ENCODE measurements around the gene EIF4G3. TPM values are rescaled to one million over a fixed set of nuclear protein-coding genes. Genes with fewer than 3 reads are reported as not detected.

EIF4G3 gene
- total RNA-seq, 1 experiment from 2014 or later, result 72.0 TPM

DNA sequence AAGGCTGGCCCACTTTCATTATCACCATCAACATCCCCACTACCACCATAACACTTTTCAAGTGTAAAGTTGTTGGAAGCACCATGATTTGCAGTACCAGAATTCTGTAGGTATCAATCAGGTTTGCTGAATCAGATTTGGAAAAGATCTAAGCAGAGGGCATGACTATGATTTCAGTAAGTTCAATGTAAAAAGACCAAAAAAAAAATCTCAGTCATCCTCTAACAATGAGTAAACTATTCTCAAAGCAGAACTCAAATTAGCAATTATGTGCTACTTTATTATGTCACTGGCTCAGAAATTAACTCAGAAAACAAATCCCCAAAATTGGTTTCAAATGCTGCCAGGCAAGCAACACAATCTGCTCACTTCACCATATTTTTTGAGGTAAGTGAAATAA is 201.7 kb downstream of the EIF4G3 start:
- H2BK20ac ChIP-seq (ENCODE audit: low read depth, low read length, poor library complexity, severe bottlenecking), result no peak overlapping the region
- no peaks in the 10 kb centered on the region for H4K20me1 ChIP-seq (ENCODE audit: control insufficient read depth, insufficient read depth, insufficient read length)
- no peak overlapping the region for H3K14ac ChIP-seq (ENCODE audit: insufficient read depth, low read length)
- H2AFZ ChIP-seq (ENCODE audit: low read length), result no peak overlapping the region
- no peak overlapping the region for H2BK15ac ChIP-seq (ENCODE audit: low read depth, low read length)
- H3K79me2 ChIP-seq (ENCODE audit: insufficient read depth, low read length), result no peaks in the 10 kb centered on the region
- H4K8ac ChIP-seq (replicated peaks; ENCODE audit: insufficient read length, low read depth, low read length), result no peak overlapping the region
- no peak overlapping the region for H3K9ac ChIP-seq (ENCODE audit: extremely low read depth, insufficient read length, low read length)
- TF ChIP-seq, protein P1, sequence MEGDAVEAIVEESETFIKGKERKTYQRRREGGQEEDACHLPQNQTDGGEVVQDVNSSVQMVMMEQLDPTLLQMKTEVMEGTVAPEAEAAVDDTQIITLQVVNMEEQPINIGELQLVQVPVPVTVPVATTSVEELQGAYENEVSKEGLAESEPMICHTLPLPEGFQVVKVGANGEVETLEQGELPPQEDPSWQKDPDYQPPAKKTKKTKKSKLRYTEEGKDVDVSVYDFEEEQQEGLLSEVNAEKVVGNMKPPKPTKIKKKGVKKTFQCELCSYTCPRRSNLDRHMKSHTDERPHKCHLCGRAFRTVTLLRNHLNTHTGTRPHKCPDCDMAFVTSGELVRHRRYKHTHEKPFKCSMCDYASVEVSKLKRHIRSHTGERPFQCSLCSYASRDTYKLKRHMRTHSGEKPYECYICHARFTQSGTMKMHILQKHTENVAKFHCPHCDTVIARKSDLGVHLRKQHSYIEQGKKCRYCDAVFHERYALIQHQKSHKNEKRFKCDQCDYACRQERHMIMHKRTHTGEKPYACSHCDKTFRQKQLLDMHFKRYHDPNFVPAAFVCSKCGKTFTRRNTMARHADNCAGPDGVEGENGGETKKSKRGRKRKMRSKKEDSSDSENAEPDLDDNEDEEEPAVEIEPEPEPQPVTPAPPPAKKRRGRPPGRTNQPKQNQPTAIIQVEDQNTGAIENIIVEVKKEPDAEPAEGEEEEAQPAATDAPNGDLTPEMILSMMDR (conservative IDR thresholded peaks at IDR 0.05), result no peak
- DNase-seq, result no peak
- no peak overlapping the region for H4K5ac ChIP-seq (ENCODE audit: insufficient read length, low read depth, low read length)
- Mint-ChIP-seq H3K36me3 (ENCODE audit: insufficient read depth in 1 of 3, low read depth in 3 of 3) (peaks cover 4 to 26% (median 20%) of the 10 kb centered on the region in 3 experiments; a peak in 5 of 7 replicates), H3K27ac (no peak overlapping the region; a peak in 1 of 7 replicates), H3K9me3 (no peaks in the 10 kb centered on the region), H3K27me3 (ENCODE audit: low read depth) (no peaks in the 10 kb centered on the region; the same call in 1 of the 2 replicates), H3K4me1 (no peaks in the 10 kb centered on the region), H3K4me3 (no peak overlapping the region)
- H3K18ac ChIP-seq (ENCODE audit: insufficient read length, low read depth, low read length), result no peak overlapping the region
- H3K23me2 ChIP-seq (ENCODE audit: insufficient read length, low read depth, low read length, poor library complexity, severe bottlenecking), result no peaks in the 10 kb centered on the region
- H3K4ac ChIP-seq (ENCODE audit: low read depth, low read length), result no peak overlapping the region
- no peak overlapping the region for H2BK12ac ChIP-seq (ENCODE audit: insufficient read length, low read depth, low read length)
- H3K23ac ChIP-seq (ENCODE audit: insufficient read length, low read depth, low read length), result no peak overlapping the region
- no peak overlapping the region for H3K56ac ChIP-seq (ENCODE audit: insufficient read length, low read depth, low read length)
- H3K79me1 ChIP-seq (ENCODE audit: insufficient read depth, low read depth, low read length, poor library complexity, severe bottlenecking), result no peaks in the 10 kb centered on the region
- no peaks in the 10 kb centered on the region for H3K9me3 ChIP-seq (ENCODE audit: control insufficient read depth, low read depth, low read length)
- H2AK5ac ChIP-seq (ENCODE audit: insufficient read length, low read length), result no peak overlapping the region
- no peak overlapping the region for H4K91ac ChIP-seq (ENCODE audit: insufficient read length, low read depth, low read length)
- H3K4me1 ChIP-seq (ENCODE audit: insufficient read depth, low read length), result no peaks in the 10 kb centered on the region
- no peak overlapping the region for H3T11ph ChIP-seq (ENCODE audit: low read length)
- no peaks in the 10 kb centered on the region; the same call in 1 of the 2 replicates for H3K27me3 ChIP-seq (ENCODE audit: insufficient read depth, low read length)
- H2BK120ac ChIP-seq (ENCODE audit: low read depth, low read length, poor library complexity, severe bottlenecking), result no peak overlapping the region
- no peak overlapping the region for H3K4me2 ChIP-seq (ENCODE audit: insufficient read depth, insufficient read length, low read length)
- no peak overlapping the region for H3K27ac ChIP-seq (ENCODE audit: insufficient read length, low read depth, low read length)
- no peak overlapping the region for H2BK5ac ChIP-seq (ENCODE audit: insufficient read length, low read length)
